ENCODE data around the gene PRLR.
"Not testable (repeated sequence)": the region's sequence is repeated elsewhere in the genome, so short reads cannot be mapped to it uniquely, and the experiment has no call there.

The PRLR gene

DNA sequence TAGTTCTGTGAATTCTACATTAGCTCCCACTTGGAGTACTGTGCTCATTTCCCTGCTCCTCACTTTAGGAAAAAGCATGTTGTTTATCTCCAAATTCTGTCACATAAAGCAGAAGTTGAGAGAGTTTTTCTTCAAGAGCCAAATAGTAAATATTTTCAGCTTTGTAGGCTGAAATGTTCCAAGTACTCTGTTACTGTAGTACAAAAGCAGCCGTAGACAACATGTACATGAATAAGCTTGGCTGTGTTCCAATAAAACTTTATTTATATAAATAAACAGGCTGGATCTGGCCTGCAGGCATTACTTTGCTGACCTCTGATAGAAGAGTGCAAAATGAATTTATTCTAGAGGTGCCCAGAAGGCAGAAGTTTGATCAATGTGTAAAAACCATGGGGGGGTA lies 109.6 kb downstream of the PRLR start:
- no peak for DNase-seq

DNA sequence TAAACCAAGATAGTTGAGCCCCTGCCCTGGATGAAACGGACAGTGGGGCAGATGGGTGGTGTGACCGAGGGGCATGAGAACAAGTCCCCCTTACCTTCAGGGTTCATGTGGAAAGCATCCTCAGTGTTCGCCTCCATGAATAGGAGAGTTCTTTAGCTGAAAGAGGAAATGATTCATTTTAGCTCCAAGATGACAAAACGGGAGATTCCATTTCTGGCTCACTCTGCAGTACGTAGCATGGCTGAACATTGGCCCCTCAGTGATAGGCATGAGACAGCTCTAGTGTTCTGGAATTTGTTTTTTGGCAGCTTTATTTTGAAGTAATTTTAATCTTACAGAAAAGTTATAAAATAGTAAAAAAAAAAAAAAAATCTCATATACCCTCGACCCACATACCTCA lies 112.3 kb downstream of the PRLR start:
- no peak for DNase-seq

DNA sequence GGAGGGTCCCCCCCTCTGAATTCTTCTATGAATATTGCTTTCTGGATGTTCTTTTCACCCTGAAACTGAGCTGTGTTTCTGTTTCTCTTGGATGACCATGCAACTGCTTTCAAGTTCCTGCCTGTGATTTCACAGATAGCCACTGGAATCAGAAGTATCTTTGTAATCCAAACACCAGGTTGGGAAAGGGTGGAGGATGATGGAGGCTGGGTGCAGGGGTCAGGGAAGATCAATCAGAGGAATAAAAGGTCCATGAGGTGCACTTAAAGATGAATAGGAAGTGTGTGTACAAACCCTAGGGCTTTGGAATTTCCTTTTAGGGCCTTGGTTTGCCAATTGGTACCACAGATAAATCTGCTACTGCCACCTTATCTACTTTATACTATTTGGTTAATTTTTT lies 114.4 kb downstream of the PRLR start:
- DNase-seq, result no peak

DNA sequence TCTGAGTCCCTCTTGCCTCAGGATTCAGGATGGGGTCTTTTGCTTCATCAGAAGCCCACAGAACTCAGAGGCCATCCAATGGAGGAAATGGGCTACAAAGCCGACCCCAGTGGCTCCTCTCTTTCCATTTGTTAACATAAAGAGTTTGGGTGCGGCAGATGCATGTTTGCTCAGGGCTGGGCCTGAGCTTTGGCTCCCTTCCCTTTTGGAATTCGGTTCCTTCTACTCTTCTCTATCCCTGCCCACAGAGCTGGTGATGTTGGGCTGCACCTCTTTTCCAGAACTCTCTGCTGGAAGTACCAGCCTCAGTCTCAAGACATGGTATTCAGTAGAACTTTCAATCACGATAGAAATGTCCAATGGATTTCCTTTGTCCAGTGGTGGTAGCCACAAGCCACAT lies 115.6 kb downstream of the PRLR start:
- no peak for DNase-seq

DNA sequence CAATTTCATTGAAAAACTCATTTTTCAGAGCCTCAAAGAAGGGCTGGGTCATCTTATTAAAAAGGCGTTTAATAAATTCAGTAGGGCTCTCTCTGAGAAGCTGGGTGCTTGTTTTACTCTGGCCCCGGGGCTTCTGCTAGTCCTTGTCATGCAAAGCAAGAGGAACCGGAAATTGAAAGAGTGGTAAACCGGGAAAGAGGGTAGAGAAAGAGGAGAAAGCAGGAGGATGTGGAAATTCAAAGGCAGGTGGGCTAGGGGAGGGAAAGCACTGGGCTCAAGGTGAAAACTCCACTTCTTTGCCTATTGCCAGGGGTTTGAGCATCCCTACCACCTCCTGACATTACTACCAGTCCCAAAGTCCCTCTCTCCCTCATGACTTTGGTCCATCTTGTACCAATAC lies 118.0 kb downstream of the PRLR start:
- DNase-seq, result no peak

DNA sequence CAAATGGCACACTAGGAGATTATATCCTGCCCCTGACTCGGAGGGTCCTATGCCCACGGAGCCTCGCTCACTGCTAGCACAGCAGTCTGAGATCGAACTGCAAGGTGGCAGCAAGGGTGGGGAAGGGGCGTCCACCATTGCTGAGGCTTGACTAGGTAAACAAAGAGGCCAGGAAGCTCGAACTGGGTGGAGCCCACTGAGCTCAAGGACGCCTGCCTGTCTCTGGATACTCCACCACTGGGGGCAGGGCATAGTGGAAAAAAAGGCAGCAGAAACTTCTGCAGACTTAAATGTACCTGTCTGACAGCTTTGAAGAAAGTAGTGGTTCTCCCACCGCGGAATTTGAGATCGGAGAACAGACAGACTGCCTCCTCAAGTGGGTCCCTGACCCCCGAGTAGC lies 125.7 kb downstream of the PRLR start:
- not testable (repeated sequence) for DNase-seq

DNA sequence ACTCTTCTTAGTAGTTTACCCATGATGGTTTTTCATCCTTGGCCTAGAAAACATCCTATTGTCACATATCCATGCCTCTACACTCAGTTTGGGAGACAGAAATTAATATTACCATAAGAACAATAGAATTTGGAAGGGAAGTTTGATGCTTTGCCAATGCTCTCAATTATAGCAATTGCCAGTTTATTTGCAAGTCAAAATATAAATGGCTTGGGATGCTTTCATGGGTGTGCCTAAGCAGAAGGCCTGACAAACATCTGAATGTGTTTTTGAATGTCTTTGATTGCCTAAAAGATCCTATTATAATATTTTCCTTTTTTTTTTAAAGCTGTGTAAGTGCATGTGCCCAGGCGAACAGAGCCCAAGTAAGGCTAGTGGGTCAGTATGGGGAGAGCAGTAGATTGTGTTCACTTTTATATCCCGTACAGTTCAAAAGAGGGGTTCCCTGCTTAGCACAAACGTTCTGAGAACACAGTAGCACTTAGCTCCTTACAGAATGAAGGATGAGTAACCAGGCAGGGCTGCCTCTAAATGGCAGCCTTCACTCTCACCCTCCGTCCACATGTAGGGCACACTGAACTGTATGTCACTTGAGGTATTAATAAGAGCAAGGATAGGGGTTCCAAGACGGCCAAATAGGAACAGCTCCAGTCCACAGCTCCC lies 126.5 kb downstream of the PRLR start:
- no peak for DNase-seq

DNA sequence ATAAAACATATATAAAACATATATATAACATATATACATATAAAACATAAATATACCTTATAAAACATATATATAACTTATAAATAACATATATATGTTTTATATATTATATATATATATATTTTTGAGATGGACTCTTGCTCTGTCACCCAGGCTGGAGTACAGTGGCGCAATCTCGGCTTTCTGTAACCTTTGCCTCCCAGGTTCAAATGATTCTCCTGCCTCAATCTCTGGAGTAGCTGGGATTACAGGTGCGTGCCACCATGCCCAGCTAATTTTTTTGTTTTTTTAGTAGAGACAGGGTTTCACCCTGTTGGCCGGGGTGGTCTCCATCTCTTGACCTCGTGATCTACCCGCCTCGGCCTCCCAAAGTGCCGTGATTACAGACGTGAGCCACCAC lies 128.6 kb downstream of the PRLR start:
- DNase-seq, result not testable (repeated sequence)

DNA sequence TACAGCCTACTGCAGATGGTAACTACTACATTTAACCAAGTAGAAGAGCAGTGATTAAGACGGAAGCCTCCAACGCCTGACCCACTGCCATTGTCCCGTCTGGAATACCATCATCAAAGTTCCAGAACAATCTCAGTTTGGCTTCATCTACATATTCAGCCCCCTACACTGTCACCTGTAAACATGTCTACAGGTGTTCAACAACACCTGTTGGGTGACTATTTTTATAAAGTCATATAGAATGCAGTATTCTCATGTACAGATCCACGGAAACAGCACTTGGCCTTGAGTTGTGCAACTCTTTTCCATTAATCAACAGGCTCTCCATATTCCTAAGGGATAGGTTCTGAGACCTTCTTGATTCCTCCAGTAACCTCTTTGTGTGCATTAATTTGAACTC lies 129.3 kb downstream of the PRLR start:
- no peak for DNase-seq

DNA sequence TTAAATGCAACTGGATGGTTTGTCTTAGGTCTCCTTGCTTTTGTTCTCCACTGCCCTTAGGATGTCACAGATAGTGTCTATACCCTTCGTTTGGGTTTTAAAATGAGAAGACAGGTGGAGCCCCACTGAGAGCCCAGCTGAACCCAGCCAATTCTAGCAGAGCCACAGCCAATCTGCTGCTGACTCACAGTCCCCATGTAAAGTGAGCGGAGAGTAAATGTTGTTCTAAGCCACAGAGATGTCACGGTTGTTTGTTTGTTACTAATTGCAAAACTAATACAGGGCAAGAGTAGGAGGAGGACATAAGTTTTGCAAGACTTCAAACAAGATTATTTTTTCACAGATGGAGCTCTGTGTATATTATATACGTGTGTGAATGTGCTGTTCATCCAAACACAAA lies 132.1 kb downstream of the PRLR start:
- no peak for DNase-seq

DNA sequence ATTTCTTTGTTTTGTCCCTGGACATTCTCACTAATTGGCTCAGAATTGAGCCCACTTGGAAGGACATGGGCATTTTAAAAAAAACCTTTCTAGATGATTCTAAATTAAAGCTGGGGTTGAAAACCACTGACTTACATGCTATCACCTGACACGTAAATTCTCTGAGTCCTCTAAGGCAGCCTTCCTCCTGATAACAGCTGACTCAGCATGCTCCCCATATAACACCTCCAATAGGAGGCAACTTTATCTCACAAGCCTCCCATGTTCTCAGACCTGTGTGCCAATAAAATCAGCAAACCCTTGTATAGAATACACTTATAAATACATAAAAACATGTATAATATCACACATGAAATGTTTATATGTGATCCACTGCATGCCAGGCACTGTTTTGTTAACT lies 133.4 kb downstream of the PRLR start:
- no peak for DNase-seq

DNA sequence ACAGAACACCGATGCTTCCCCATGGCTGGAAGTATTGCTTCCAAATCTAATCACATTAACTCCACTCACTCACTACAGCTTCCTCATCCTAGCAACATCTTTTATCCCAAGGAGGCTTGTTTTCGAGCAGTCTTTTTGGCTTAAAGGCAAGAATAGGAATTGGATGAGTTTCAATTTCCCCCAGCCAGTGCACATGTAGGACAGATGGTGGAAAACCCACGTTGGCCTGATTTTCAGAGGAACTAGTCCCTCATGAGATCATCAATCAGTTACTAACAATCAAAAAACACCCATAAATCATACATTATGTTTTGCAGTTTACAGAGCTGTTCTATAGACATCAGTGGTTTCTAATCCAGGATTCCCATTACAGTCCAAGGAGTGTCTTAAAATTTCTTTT lies 134.1 kb downstream of the PRLR start:
- no peak for DNase-seq

DNA sequence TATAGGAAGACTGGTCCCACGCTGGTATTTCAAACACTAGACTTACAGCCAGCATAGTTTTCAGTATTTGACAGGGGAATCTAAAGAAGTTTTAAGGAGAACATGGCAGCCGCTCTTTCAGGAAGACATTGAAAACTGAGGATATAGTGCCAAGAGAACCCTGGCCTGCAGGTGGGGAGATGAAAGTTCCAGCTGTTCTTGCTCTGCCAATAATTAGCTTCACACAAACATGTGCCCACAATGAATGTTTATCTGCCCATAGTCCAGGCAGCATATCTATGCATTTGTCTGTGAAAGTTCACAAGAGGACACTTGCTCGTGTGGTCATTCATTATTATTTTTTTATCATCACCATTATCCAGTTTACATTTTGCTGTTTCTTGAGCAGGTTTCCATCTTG lies 134.9 kb downstream of the PRLR start:
- DNase-seq, result no peak

DNA sequence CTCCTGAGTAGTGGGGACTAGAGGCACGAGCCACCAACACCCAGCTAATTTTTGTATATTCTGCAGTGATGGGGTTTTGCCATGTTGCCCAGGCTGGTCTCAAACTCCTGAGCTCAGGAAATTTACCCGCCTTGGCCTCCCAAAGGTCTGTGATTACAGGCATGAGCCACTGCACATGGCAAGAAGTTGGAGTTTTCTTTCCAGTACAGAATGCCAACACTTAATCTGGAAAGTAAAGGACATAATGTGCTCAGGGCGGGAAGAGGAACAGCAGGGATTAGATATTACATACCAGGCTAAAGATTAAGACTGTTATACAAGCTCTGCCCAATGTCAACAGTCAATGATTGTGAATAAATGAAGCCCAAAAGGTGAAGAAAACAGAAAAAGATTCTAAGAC lies 135.3 kb downstream of the PRLR start:
- DNase-seq, result no peak

DNA sequence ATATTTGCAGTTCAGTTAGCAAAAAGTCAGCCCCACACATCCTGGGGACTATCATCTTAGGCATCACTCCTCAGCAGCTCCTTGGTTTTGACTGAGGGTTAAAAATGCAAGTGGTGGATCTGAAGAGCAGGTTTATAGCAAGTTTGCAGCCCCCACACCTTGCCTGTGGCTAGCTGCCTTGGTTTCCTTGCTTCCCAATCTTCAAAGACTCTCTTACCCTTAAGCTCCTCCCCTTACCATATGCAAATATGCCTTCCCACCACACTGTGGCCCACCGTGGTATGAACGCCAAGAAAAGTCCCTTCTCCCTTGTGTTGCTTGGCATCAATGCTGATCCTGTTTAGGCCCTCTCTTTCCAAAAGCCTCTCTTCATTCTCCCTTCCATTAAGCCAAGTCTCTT lies 137.6 kb downstream of the PRLR start:
- DNase-seq, result no peak

DNA sequence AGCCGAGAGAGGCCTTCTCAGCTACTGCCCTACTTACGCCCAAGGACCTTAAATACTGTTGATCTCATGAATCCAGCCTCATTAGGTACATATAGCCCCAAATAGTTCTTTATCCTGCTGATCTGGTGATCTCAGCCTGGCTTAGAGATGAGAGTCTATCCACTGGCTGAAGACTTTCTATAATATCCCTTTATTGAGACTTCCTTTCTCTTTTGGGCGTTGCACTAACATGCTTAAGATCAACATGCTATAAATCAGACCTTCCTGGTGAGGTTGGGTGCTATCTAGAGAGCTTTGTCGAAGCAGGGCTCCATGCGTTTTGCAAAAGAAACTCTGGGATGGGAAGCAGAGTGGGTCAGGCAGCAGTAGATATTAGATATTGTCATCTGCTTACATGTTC lies 138.6 kb downstream of the PRLR start:
- no peak for DNase-seq

DNA sequence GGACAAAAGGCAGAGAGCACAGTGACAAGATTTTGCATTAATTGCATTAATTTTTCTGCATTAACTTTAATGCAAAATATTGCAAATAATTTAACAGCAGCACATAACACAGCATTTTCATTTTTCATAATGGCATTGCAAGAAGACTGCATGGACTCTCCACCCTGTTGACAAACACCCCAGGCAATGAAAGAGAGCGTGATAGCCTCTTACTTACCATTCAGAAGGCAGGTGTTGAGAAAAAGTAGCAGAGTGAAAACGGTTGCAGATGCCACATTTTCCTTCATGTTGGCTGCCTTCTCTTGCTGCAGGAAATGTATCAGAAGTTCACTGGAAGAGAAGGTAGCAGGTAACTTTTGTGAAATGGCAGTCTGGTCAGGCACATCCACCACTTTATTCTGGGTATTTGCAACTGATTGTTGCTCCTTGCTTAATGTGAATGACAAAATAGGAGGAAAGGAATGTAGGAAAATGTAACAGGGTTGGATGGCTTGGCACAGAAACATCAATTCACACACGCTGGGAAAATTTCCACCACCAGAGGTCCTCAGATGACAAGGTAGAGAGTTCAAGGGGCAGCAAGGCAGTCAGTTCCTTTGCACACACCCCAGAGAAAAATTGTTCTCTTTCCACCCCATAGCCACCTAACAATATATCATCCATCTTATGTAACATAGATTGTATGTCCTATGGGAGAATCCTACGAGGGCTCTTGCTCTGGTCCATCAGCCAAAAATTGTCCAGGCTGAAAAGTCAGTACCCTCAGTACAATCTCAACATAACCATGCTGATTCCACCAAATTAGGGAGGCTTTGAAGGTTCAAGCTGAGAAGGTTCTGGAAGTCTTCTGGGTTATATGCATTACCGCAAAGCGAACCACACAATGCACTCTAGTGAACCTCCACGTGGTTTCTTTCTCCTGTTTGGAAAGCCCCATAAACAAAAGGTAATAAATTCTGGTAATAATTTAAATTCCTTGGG lies 140.7 kb downstream of the PRLR start:
- DNase-seq, result no peak

DNA sequence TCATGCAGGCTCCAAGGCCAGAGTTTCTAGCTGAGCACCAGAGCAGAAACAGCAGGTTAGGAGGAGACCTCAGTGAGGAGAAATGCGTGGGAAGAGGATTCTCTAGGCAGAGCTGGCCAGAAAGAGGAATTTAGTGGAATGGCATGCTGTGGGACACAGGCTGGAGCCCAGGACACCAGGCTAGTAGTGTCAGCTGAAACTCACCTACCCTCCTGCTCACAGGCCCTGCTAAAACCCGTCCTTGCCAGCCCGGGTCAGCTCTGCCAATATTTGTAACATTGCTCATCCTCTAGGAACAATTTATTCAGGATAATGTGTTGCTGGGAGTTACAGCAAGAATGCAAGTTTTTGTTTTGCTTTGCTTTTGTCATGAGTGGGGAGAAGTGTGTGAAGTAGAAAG lies 142.3 kb downstream of the PRLR start:
- DNase-seq, result no peak

DNA sequence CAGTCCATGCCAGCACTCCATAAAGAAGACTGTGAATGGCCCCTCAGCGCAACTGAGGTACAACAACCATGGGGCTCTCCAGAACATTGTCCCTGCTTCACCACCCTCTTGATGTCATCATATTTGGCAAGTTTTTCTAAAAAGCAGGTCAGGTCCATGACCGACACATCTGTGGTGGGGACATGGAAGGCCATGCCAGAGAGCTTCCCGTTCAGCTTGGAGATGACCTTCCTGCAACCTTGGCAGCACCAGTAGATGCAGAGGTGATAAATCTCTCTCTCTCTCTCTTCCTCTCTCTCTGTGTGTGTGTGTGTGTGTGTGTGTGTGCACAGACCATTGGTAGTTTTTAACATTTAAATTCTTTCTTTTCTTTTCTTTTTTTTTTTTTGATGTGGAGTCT lies 147.1 kb downstream of the PRLR start:
- DNase-seq, result no peak

DNA sequence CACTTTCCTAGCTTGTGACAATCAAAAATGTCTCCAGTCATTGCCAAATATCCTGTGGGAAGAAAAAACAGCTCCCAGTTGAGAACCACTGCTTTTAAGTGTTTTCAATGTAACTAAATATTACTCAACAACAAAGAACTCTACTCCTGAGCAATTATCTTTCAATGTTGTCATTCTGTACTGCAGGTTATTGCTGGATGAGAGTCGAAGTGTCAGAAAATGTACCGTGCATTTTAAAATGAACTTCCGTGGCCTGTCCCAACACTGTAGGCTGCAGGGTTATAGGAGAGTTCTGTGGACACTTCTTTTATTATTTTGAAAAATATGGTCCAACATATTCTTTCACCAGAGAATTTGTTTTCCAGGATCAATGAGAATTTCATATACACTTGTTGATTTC lies 147.8 kb downstream of the PRLR start:
- no peak for DNase-seq

DNA sequence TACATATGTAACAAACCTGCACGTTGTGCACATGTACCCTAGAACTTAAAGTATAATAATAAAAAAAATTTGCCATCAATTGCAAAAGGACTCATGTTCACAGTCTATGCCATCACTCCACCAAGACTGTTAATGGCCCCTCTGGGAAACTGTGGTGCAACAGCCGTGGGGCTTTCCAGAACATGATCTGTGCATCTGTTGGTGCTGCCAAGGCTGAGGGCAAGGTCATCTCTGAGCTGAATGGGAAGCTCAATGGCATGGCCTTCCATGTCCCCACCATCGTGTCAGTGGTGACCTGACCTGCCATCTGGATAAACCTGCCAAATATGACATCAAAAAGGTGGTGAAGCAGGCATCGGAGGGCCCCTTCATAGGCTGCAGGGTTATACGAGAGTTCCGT lies 149.2 kb downstream of the PRLR start:
- DNase-seq, result no peak

DNA sequence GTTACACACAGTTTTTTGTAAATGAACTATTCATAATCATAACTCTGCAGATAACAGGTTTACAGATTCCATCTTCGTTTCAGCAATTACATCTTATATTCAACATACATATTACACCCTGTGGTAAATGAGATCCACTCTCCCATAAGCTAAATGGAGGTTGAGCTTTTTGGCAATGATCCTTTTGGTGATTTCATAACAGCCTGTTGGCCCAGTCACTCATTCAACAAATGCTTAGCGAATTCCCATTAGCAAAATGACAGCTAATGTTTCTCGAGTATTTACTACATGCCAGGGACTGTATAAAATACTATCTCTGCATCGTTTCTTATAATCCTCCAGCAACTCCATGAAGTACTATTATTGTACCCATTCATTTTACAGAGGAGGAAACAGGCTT lies 157.1 kb downstream of the PRLR start:
- DNase-seq, result no peak

DNA sequence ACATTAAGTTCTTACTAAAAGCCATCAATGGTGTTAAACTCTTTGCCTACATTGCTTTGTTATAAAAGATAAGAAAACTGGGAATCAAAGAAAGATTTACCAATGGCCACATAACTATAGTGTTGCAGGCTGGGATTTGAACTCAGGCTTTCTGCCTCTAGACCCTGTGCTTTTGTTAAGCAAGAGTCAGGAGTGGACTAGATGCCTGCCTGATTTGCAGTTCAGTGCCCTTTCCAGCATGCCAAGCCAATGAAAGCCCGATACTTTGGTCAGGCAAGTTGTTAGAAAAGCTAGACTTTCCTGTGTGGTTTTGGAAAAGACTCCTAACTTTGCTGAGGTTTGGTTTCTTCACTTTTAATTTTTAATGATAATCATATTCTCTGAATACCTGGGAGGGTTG lies 161.1 kb downstream of the PRLR start:
- DNase-seq, result no peak

DNA sequence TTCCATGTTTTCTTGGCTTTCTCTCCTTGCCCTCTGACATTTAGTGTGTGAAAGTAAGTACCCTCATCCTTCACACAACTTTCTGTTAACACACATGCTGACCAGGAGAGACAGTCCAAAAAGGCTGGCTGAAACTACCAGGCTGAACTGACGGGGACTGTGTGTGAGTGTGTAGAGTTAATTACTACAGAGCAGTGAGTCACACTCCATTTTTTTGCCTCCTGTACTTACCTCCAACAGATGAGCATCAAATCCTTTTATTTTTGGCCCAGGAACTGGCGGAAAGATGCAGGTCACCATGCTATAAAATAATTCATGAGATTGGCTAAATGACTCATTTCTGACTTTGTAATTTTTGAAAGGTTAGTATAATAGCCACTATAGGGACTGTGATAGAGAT lies 162.3 kb downstream of the PRLR start:
- no peak for DNase-seq
